OCI-LY3 (cell line): Measurements from ENCODE around the gene C2orf42.
"Not testable (repeated sequence)": the region's sequence is repeated elsewhere in the genome, so short reads cannot be mapped to it uniquely, and the experiment has no call there.

Experiments used
- CTCF ChIP-seq: fragments of 200-600, 300-600 bp; sonication (generic); IDR thresholded peaks from 2 replicates; pipeline ENCODE4 v1.5.1; 2014; ENCODE audit warnings: antibody characterized with exemption, low read length, low read depth
- EZH2phosphoT487 ChIP-seq: fragments of 200-600 bp; shearing (Covaris generic); IDR thresholded peaks from 2 replicates; pipeline ENCODE4 v1.6.1; 2018; ENCODE audit warnings: antibody characterized with exemption, mixed run types, low read depth

DNA sequence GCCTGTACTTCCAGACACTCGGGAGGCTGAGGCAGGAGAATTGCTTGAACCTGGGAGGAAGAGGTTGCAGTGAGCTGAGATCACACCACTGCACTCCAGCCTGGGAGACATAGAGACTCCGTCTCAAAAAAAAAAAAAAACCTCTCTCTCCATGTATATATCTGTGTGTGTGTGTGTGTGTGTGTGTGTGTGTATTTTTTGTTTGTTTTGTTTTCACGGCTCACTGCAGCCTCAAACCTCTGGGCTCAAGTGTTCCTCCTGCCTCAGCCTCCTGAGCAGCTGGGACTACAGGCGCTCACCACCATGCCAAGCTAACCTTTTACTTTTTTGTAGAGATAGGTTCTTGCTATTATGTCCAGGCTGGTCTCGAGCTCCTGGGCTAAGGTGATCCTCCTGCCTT, 80.4 kb downstream of the C2orf42 start:
- TF ChIP-seq CTCF, EZH2phosphoT487: not testable (repeated sequence)
